ENCODE measurements around the gene RAD1.

DNA sequence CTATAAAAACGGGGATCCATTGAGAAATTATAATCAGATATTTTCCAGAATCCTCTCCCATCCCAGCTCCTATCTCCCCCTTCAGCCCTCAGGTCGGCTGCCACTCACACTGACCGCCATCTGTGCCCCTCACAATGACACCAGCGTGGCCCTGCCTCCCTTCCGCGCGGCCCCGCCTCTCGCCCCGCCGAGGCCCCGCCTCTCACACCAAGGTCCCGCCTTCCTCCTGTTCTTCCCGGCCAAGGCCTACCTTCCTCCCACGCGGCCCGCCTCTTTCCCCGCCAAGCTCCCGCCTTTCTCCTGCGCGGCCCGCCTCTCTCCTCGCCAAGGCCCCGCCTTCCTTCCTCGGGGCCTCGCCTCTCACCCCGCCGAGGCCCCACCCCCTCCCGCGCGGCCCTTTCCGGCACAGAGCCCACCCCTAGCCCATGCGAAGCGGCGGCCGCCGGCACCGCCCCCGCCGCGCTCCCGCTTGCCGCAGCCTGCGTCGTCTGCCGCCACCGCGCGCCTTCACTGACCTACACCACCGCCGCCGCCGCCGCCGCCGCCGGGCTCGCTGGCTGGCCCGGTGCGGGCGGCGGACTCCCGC, 13.9 kb upstream of the RAD1 start, which contains the start of gene DNAJC21:
- TF ChIP-seq, protein P1, sequence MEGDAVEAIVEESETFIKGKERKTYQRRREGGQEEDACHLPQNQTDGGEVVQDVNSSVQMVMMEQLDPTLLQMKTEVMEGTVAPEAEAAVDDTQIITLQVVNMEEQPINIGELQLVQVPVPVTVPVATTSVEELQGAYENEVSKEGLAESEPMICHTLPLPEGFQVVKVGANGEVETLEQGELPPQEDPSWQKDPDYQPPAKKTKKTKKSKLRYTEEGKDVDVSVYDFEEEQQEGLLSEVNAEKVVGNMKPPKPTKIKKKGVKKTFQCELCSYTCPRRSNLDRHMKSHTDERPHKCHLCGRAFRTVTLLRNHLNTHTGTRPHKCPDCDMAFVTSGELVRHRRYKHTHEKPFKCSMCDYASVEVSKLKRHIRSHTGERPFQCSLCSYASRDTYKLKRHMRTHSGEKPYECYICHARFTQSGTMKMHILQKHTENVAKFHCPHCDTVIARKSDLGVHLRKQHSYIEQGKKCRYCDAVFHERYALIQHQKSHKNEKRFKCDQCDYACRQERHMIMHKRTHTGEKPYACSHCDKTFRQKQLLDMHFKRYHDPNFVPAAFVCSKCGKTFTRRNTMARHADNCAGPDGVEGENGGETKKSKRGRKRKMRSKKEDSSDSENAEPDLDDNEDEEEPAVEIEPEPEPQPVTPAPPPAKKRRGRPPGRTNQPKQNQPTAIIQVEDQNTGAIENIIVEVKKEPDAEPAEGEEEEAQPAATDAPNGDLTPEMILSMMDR (conservative IDR thresholded peaks at IDR 0.05 in 1 of 2, IDR thresholded peaks at IDR 0.05 in 1 of 2; ENCODE audit: extremely low read depth in 1 of 2, insufficient read depth in 1 of 2, low read depth in 1 of 2, low read length in 2 of 2), result no peak
- no peak for TF ChIP-seq EZH2 (IDR thresholded peaks at IDR 0.05; ENCODE audit: borderline replicate concordance, low read length)

Data from mammary epithelial cell (primary cell).